GM12872 (cell line): ENCODE results near the gene CYP2D6.

Experiments
- TF ChIP-seq, protein P1 (sequence below): IDR thresholded peaks from 3 replicates; pipeline ENCODE4 v1.5.1; 2011; ENCODE audit warnings: low read depth, mild to moderate bottlenecking, low read length, moderate library complexity; ENCODE audit not compliant: insufficient read depth

Gene CYP2D6

DNA sequence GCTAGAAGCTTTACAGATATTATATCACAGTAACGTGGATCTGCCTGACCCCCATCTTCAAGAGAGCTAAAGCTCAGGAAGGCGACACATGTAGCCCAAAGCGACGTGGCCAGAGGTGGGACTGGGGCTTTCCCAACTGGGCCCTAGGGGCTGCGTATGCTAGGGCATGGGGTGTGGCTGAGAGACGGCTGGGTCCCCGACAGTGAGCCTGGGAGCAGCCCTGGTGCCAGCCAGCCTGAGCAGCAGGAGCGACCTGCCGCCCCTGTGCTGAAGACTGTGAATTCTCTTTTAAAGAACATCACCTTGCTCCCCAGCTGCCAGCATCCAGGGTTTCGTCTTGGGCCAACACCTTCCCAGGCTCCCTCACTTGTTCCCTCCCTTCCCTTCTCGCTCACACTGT lies 32.9 kb upstream of the CYP2D6 start:
- TF ChIP-seq, protein P1, sequence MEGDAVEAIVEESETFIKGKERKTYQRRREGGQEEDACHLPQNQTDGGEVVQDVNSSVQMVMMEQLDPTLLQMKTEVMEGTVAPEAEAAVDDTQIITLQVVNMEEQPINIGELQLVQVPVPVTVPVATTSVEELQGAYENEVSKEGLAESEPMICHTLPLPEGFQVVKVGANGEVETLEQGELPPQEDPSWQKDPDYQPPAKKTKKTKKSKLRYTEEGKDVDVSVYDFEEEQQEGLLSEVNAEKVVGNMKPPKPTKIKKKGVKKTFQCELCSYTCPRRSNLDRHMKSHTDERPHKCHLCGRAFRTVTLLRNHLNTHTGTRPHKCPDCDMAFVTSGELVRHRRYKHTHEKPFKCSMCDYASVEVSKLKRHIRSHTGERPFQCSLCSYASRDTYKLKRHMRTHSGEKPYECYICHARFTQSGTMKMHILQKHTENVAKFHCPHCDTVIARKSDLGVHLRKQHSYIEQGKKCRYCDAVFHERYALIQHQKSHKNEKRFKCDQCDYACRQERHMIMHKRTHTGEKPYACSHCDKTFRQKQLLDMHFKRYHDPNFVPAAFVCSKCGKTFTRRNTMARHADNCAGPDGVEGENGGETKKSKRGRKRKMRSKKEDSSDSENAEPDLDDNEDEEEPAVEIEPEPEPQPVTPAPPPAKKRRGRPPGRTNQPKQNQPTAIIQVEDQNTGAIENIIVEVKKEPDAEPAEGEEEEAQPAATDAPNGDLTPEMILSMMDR: no peak

DNA sequence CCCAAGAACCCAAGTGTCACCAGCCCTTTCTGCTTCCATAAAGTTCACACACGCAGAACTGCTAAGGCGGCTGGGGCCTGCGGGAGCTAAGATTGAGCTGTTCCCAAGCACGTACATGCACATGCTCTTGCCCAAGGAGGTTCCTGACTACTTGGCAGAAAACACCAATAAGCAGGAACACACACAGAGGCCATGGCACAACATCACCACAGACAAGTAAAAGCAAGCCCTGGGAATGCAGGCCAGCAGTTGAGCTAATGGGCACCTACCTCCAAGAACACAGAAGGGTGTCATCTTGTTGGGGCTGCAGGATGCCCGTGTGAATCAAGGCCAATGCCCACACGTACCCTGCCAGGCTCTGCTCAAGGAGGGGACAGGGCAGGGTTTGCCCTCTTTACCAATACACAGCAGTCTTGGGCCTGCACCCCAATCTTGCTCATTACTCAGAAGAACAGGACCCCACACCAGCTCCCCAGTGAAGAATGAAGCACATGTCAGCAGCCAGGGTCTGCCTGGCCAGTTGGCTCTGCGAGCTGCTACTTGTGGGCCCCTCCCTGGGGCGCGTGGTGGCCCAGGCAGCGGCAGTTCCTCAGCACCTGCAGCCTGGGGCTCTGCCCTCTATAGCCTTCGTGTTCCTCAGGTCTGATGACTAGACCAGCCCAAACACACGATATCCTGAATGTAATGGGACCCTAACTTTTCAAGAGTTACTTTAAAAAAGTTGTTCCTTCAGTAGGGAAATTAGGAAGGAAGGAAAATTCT lies 32.3 kb upstream of the CYP2D6 start:
- TF ChIP-seq, protein P1: no peak

DNA sequence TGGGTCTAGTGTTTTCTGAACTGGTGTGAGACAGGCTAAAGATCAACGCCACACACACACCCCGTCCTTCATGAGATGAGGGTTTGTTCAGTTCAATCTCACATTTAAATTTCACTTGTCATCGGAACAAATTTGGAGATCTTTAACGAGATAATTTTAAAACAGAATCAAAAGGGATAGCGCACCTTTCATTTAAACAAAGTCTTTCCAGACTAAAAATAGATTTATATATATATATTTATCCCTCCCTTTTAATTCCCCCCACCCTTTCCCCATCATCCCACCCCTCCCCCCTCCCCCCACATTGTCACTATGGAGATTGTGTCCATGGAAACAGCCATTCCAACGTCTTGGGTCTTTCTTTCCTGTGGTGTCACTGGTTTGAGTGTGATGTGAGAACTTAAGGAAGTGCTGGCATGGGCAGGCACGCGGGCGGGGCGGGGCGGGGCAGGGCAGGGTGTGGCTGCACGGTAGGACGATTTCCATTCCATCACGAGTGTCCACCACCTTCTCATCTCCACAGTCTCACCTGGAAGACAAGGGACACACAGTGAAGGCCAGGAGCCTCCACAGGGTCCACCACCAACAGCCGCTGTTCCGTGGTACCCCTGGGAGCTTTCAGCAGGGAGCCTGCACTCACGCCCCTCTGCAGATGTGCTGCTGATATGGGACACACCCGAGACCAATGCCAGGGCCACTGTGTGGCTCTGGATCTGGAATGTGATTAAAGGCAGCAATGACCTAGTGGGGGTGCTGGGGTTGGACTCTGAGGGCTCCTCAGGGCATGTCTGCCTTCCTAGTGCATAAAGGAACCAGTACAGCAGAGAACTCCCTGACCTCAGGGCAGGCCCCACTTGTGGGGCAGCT lies 30.5 kb upstream of the CYP2D6 start:
- TF ChIP-seq, protein P1: no peak

DNA sequence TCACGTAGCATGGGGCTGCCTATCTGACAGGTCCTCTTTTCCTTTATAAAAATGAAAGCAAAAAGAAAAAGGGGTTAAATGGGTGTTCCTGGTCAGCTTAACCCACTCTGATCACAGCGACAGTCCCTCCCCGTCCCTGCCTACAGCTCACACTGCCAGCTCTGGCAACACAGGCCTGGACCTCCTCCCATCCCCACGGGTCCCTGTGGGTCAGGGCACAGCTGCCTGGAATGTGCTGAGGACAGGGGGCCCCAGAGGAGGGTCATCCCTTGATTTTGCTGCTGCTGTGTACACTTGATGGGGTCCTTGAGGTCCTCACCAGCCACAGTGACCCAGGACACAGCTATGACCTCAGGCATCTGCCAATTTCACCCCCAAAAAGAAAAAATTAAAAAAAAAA lies 29.6 kb upstream of the CYP2D6 start:
- TF ChIP-seq, protein P1: no peak

DNA sequence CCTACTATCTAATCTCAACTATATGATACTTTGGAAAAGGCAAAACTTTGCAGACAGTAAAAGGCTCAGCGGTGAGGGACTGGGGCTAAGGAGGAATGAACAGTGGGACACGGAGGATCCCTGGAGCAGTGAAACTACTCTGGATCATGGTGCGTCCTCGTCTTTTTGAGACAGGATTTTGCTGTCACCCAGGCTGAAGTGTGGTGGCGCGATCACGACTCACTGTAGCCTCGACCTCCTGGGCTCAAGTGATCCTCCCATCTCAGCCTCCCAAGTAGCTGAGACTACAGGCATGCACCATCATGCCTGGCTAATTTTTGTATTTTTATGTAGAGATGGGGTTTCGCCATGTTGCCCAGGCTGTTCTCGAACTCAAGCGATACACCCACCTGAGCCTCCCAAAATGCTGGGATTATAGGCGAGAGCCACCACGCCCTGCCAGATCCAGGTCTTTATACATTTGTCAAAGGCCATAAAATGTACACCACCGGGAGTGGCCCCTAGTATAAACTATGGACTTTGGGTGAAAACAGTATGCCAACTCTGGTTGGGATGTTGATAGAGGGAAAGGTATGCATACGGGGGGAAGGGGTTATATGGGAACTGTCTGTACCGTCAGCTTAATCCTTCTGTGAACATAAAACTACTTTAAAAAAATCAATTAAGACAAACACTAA lies 28.0 kb upstream of the CYP2D6 start:
- TF ChIP-seq, protein P1: no peak

DNA sequence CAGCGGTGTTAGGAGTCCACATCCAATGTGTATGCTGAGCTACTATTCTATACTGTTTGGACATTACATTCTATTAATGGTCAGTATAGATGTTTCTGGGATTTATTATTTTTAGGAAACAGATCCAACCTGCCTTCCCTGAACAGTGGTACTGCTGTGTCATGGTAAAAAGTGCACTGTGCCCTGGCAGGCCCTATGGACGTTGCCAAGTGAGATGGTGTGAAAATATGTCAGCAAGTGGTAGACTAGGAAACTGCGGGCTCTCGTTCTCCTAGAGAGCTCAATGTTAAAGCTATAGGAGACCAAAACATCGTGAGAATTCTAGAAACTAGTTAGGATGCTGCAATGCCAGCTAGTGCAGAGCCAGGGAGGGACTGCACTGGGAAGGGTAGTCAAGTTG lies 26.0 kb upstream of the CYP2D6 start:
- TF ChIP-seq, protein P1: no peak

DNA sequence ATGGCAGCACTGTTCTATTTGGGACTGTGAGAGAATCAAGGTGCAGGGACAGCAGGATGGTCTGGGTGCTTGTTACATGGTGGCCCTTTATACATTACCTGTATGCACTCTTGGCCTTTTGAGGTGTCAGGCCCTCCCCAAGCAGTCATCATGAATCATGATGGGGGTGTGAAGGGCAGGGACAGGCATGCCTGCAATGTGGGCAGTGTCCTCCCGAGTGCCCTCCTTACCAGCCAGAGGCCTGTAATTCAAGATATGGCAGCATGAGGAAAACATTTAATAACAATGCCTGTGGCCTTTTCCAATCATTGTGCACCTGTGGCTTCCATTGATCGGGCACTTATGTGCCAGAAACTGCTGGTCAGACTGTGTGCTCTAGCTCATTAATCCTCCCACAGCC lies 25.5 kb upstream of the CYP2D6 start:
- TF ChIP-seq, protein P1: no peak
